PC-9 (cell line): ENCODE measurements around the gene PTCHD1.

Experiments used
- EZH2 ChIP-seq: fragments of 200-600 bp; sonication (generic); IDR thresholded peaks from 2 replicates; pipeline ENCODE4 v1.8.0; 2017; ENCODE audit warnings: antibody characterized with exemption, low read depth
- TF ChIP-seq, protein P1 (sequence below): fragments of 200-600 bp; sonication (generic); conservative IDR thresholded peaks from 2 replicates; pipeline ENCODE4 v1.6.1; 2017; ENCODE audit warnings: mixed run types, antibody characterized with exemption, mild to moderate bottlenecking, moderate library complexity

DNA sequence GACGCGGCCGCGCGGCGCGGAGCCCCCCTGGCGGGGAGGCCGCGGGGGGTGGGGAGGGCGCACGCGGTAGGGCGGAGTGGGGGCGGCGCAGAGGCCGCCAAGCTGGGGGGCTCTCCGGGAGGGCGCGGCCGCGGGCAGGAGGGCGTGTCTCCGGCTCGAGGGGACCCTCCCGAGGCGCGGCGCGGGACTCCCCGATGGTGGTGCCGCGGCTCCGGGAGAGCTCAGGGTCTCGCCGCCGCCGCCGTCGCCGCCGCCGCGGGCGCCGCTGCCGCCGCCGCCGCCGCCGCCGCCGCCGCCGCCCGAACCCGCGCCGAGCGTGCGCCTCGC lies 165 bp upstream of the PTCHD1 start:
- TF ChIP-seq, protein P1, sequence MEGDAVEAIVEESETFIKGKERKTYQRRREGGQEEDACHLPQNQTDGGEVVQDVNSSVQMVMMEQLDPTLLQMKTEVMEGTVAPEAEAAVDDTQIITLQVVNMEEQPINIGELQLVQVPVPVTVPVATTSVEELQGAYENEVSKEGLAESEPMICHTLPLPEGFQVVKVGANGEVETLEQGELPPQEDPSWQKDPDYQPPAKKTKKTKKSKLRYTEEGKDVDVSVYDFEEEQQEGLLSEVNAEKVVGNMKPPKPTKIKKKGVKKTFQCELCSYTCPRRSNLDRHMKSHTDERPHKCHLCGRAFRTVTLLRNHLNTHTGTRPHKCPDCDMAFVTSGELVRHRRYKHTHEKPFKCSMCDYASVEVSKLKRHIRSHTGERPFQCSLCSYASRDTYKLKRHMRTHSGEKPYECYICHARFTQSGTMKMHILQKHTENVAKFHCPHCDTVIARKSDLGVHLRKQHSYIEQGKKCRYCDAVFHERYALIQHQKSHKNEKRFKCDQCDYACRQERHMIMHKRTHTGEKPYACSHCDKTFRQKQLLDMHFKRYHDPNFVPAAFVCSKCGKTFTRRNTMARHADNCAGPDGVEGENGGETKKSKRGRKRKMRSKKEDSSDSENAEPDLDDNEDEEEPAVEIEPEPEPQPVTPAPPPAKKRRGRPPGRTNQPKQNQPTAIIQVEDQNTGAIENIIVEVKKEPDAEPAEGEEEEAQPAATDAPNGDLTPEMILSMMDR = no peak
- no peak for TF ChIP-seq EZH2
